ENCODE data around the gene RUVBL2. TPM values are rescaled to one million over a fixed set of nuclear protein-coding genes. Genes with fewer than 3 reads are reported as not detected.
"Not testable (repeated sequence)": the region's sequence is repeated elsewhere in the genome, so short reads cannot be mapped to it uniquely, and the experiment has no call there.

RUVBL2 gene
- total and polyA plus RNA-seq, 9 donors = 55.3 to 72.5 (median 66.4) TPM

- DNase-seq; H3K27ac ChIP-seq (ENCODE audit: low read length); H3K9me3 ChIP-seq (replicated peaks; ENCODE audit: control insufficient read depth, low read depth, low read length); H3K36me3 ChIP-seq (ENCODE audit: control insufficient read depth, insufficient read depth, low read length); H3K27me3 ChIP-seq (ENCODE audit: control insufficient read depth, insufficient read depth, low read length); H3K4me1 ChIP-seq (ENCODE audit: control insufficient read depth, insufficient read depth, low read length); H3K4me3 ChIP-seq (ENCODE audit: low read length): not testable (repeated sequence)
- no CpG with 5 or more reads among the region's 9 CpGs for WGBS (ENCODE audit: insufficient coverage)
Measured at GRCh38 chr19:49028686-49029085, 35.0 kb downstream of the RUVBL2 start.

DNA sequence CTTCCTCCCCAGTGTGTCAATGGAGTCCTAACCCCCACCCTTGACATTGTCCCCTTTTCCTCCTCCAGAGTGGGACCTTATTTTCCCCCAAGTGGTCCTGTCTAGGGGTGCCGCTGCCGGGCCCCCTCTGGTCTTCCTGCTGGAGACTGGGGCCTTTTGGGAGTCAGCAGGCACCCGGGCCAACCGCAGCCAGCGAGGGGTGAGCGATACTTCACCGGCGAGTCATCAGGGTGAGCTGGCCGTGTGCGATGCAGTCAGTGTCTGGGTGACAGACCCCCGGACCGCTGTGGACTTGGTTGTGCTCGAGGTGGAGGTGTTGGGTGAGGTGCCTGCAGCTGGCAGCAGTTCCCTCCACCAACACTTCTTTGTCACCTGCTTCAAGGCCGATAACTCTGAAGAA, 36.1 kb downstream of the RUVBL2 start:
- not testable (repeated sequence) for H3K27me3 ChIP-seq (ENCODE audit: control insufficient read depth, insufficient read depth, low read length); H3K27ac ChIP-seq (ENCODE audit: low read length); H3K36me3 ChIP-seq (ENCODE audit: control insufficient read depth, insufficient read depth, low read length); H3K4me1 ChIP-seq (ENCODE audit: control insufficient read depth, insufficient read depth, low read length); DNase-seq; H3K9me3 ChIP-seq (replicated peaks; ENCODE audit: control insufficient read depth, low read depth, low read length); H3K4me3 ChIP-seq (ENCODE audit: low read length)
- no CpG with 5 or more reads among the region's 14 CpGs for WGBS (ENCODE audit: insufficient coverage)

- H3K9me3 ChIP-seq (replicated peaks; ENCODE audit: control insufficient read depth, low read depth, low read length); H3K4me3 ChIP-seq (ENCODE audit: low read length); H3K36me3 ChIP-seq (ENCODE audit: control insufficient read depth, insufficient read depth, low read length); DNase-seq; H3K27ac ChIP-seq (ENCODE audit: low read length); H3K4me1 ChIP-seq (ENCODE audit: control insufficient read depth, insufficient read depth, low read length); H3K27me3 ChIP-seq (ENCODE audit: control insufficient read depth, insufficient read depth, low read length): not testable (repeated sequence)
- WGBS (ENCODE audit: insufficient coverage) = no CpG with 5 or more reads among the region's 8 CpGs
Measured at GRCh38 chr19:49030323-49030722, 36.6 kb downstream of the RUVBL2 start.

DNA sequence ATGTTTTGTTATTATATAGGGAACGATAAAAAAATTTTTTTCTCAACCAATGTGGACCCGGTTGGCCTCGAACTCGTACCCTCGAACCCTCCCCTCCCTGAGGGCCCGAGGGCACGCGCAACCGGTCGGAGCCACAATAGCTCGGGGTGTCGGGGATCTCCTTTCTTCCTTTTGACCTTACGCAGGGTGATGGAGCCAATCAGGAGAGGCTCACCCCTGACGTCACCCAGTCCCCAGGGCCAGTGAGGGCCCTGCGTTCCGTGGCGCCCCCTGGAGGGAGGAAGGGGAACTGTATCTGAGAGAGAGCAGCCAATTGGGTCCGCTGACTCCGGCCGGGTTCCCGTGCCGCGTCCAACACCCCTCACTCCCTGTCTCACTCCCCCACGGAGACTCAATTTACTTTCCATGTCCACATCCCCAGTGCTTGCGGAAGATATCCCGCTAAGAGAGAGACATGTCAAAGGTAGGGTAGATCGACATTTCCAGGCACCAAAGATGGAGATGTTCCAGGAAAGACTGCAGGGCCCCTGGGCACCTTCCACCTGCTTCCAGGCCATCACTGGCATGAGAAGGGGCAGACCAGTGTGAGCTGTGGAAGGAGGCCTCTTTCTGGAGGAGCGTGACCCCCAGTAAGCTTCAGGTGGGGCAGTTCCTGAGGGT, 38.1 kb downstream of the RUVBL2 start, which contains the start of gene CGB2:
Gene CGB2, plus strand, starts transcription at position 249 of the 660 bp plus-strand sequence. Its CDS starts 206 bp downstream, at position 455.
- H3K27ac ChIP-seq (ENCODE audit: low read length); H3K27me3 ChIP-seq (ENCODE audit: control insufficient read depth, insufficient read depth, low read length); H3K36me3 ChIP-seq (ENCODE audit: control insufficient read depth, insufficient read depth, low read length); H3K4me3 ChIP-seq (ENCODE audit: low read length); H3K9me3 ChIP-seq (replicated peaks; ENCODE audit: control insufficient read depth, low read depth, low read length); DNase-seq; H3K4me1 ChIP-seq (ENCODE audit: control insufficient read depth, insufficient read depth, low read length): not testable (repeated sequence)
- WGBS (ENCODE audit: insufficient coverage) = 41% methylated on average over 7 of the region's 28 CpGs

GRCh38 chr19:49036815-49037214, 43.1 kb downstream of the RUVBL2 start, which contains the start of gene CGB1:
Gene CGB1 (minus strand): TSS chr19:49036895. CDS start chr19:49036711, 184 bp downstream.
- not testable (repeated sequence) for H3K9me3 ChIP-seq (replicated peaks; ENCODE audit: control insufficient read depth, low read depth, low read length); H3K4me3 ChIP-seq (ENCODE audit: low read length); H3K4me1 ChIP-seq (ENCODE audit: control insufficient read depth, insufficient read depth, low read length); H3K27ac ChIP-seq (ENCODE audit: low read length); DNase-seq; H3K36me3 ChIP-seq (ENCODE audit: control insufficient read depth, insufficient read depth, low read length); H3K27me3 ChIP-seq (ENCODE audit: control insufficient read depth, insufficient read depth, low read length)
- 40% methylated on average over 1 of the region's 18 CpGs for WGBS (ENCODE audit: insufficient coverage)

DNA sequence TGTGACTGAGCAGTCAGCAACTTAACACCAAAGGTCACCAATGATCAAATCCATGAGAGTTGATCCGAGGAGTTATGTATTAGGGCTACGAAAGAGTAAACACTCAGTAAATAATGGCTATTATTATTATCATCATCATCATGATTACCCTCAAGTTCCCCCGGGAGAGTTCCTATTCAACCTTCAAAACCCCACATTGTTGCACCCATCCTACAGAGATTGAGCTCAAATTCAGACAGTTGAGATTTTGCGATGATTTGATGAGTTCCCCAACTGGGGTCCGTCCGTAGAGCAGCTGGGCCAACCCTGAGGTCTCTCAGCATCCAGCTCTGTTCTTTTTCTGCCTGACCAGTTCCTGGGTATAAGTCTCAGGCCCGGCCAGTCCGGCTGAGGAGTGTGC, 44.4 kb downstream of the RUVBL2 start:
- H3K4me1 ChIP-seq (ENCODE audit: control insufficient read depth, insufficient read depth, low read length); H3K36me3 ChIP-seq (ENCODE audit: control insufficient read depth, insufficient read depth, low read length); H3K4me3 ChIP-seq (ENCODE audit: low read length); H3K27me3 ChIP-seq (ENCODE audit: control insufficient read depth, insufficient read depth, low read length); DNase-seq; H3K9me3 ChIP-seq (replicated peaks; ENCODE audit: control insufficient read depth, low read depth, low read length); H3K27ac ChIP-seq (ENCODE audit: low read length): not testable (repeated sequence)
- no CpG with 5 or more reads among the region's 8 CpGs for WGBS (ENCODE audit: insufficient coverage)

DNA sequence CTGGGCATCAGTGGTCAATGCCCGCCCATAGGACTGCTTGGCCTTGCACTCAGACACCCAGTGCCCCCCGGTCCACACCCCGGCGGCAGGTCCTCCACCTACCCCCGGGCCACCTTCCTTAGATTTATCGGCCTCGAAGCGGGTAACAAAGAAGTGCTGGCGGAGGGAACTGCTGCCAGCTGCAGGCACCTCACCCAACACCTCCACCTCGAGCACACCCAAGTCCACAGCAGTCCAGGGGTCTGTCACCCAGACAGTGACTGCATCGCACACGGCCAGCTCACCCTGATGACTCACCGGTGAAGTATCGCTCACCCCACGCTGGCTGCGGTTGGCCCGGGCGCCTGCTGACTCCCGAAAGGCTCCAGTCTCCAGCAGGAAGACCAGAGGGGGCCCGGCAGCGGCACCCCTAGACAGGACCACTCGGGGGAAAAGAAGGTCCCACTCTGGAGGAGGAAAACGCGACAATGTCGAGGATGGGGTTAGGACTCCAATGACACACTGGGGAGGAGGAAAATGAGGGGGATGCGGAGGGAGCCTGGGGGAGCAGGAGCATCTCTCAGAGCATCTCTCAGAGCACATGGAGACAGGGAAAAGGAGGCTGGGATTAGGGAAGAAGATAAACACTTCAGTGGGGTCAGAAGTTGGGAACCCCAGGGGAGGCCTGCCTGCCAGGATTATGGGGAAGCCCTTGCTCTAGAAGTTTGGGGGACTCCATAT, 45.0 kb downstream of the RUVBL2 start:
- 87% methylated on average over 26 of the region's 26 CpGs for WGBS (ENCODE audit: insufficient coverage)
- not testable (repeated sequence) for H3K27me3 ChIP-seq (ENCODE audit: control insufficient read depth, insufficient read depth, low read length); H3K9me3 ChIP-seq (replicated peaks; ENCODE audit: control insufficient read depth, low read depth, low read length); H3K4me3 ChIP-seq (ENCODE audit: low read length); H3K4me1 ChIP-seq (ENCODE audit: control insufficient read depth, insufficient read depth, low read length); H3K36me3 ChIP-seq (ENCODE audit: control insufficient read depth, insufficient read depth, low read length); DNase-seq; H3K27ac ChIP-seq (ENCODE audit: low read length)

- no CpG with 5 or more reads among the region's 9 CpGs for WGBS (ENCODE audit: insufficient coverage)
- not testable (repeated sequence) for H3K4me1 ChIP-seq (ENCODE audit: control insufficient read depth, insufficient read depth, low read length); DNase-seq
Measured at GRCh38 chr19:49039736-49040135, 46.0 kb downstream of the RUVBL2 start.

GRCh38 chr19:49042177-49042576, 48.5 kb downstream of the RUVBL2 start:
- no peak for DNase-seq
- Histone ChIP-seq H3K9me3 (replicated peaks; ENCODE audit: control insufficient read depth, low read depth, low read length) (no peaks in the 10 kb centered on the region), H3K36me3 (ENCODE audit: control insufficient read depth, insufficient read depth, low read length) (no peaks in the 10 kb centered on the region), H3K4me3 (ENCODE audit: low read length) (no peak overlapping the region), H3K4me1 (ENCODE audit: control insufficient read depth, insufficient read depth, low read length) (no peaks in the 10 kb centered on the region), H3K27me3 (ENCODE audit: control insufficient read depth, insufficient read depth, low read length) (no peaks in the 10 kb centered on the region), H3K27ac (ENCODE audit: low read length) (no peak overlapping the region)
- 73% methylated on average over 11 of the region's 17 CpGs for WGBS (ENCODE audit: insufficient coverage)

More at GRCh38 chr19:49039736-49040135, 46.0 kb downstream of the RUVBL2 start:
- H3K9me3 ChIP-seq (replicated peaks; ENCODE audit: control insufficient read depth, low read depth, low read length); H3K4me3 ChIP-seq (ENCODE audit: low read length); H3K27ac ChIP-seq (ENCODE audit: low read length); H3K36me3 ChIP-seq (ENCODE audit: control insufficient read depth, insufficient read depth, low read length); H3K27me3 ChIP-seq (ENCODE audit: control insufficient read depth, insufficient read depth, low read length): not testable (repeated sequence)

DNA sequence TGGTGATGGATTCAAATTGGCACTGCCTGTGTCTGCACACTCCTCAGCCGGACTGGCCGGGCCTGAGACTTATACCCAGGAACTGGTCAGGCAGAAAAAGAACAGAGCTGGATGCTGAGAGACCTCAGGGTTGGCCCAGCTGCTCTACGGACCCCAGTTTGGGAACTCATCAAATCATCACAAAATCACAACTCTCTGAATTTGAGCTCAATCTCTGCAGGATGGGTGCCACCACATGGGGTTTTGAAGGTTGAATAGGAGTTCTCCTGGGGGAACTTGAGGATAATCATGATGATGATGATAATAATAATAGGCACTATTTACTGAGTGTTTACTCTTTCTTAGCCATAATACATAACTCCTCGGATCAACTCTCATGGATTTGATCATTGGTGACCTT, 49.0 kb downstream of the RUVBL2 start:
- H3K27me3 ChIP-seq (ENCODE audit: control insufficient read depth, insufficient read depth, low read length); H3K4me1 ChIP-seq (ENCODE audit: control insufficient read depth, insufficient read depth, low read length); H3K9me3 ChIP-seq (replicated peaks; ENCODE audit: control insufficient read depth, low read depth, low read length); H3K36me3 ChIP-seq (ENCODE audit: control insufficient read depth, insufficient read depth, low read length); H3K27ac ChIP-seq (ENCODE audit: low read length); DNase-seq; H3K4me3 ChIP-seq (ENCODE audit: low read length): not testable (repeated sequence)
- no CpG with 5 or more reads among the region's 4 CpGs for WGBS (ENCODE audit: insufficient coverage)

Measured in muscle of leg (tissue), 11 donors.